ENCODE measurements around the gene MCEMP1.

Gene MCEMP1

GRCh38 chr19:7636691-7637373 lies 40.1 kb upstream of the MCEMP1 start, which contains the start of gene STXBP2:
Gene STXBP2, plus strand, starts transcription at chr19:7637110. Its CDS starts 40 bp downstream, at chr19:7637150.
- Histone ChIP-seq H3K4me3 (ENCODE audit: low read depth in 1 of 2, low read length in 2 of 2) (no peak within 1 kb of the TSS), H3K4me2 (ENCODE audit: insufficient read depth, low read length) (no peak within 1 kb of the TSS), H3K4me1 (ENCODE audit: insufficient read depth, low read length) (peaks cover under 1% of the 10 kb centered on the region; the same call in 1 of the 2 replicates), H2AFZ (ENCODE audit: low read depth, low read length) (no peak within 1 kb of the TSS), H3K79me2 (ENCODE audit: insufficient read depth, low read length) (peaks cover 4% of the 10 kb centered on the region; the same call in 1 of the 2 replicates), H3K9ac (ENCODE audit: low read depth, low read length) (no peak within 1 kb of the TSS), H3K27ac (ENCODE audit: low read length) (no peak within 1 kb of the TSS), H3K27me3 (ENCODE audit: insufficient read depth, low read length, poor library complexity) (no peaks in the 10 kb centered on the region), H3K36me3 (ENCODE audit: insufficient read depth, low read length) (peaks cover 10% of the 10 kb centered on the region; the same call in 1 of the 2 replicates), H4K20me1 (ENCODE audit: insufficient read depth, low read length) (peaks cover 11% of the 10 kb centered on the region; the same call in 1 of the 2 replicates), H3K9me3 (ENCODE audit: insufficient read depth, low read length, severe bottlenecking) (peaks cover 5% of the 10 kb centered on the region)
- no peak for TF ChIP-seq CTCF (IDR thresholded peaks at IDR 0.05; ENCODE audit: borderline replicate concordance, extremely low read depth, low read length, poor library complexity, severe bottlenecking)
- no peak for TF ChIP-seq EZH2 (IDR thresholded peaks at IDR 0.05; ENCODE audit: borderline replicate concordance, low read depth, low read length, severe bottlenecking)
- ATAC-seq (ENCODE audit: insufficient read depth, low read depth) = no peak
- no peak for DNase-seq

GRCh38 chr19:7637374-7638256 lies 39.3 kb upstream of the MCEMP1 start:
- Histone ChIP-seq H2AFZ (ENCODE audit: low read depth, low read length) (no peak overlapping the region), H3K4me3 (ENCODE audit: low read depth in 1 of 2, low read length in 2 of 2) (no peak overlapping the region), H3K27ac (ENCODE audit: low read length) (no peak overlapping the region), H4K20me1 (ENCODE audit: insufficient read depth, low read length) (peaks cover 6% of the 10 kb centered on the region; the same call in 1 of the 2 replicates), H3K9me3 (ENCODE audit: insufficient read depth, low read length, severe bottlenecking) (peaks cover 5% of the 10 kb centered on the region), H3K9ac (ENCODE audit: low read depth, low read length) (no peak overlapping the region), H3K79me2 (ENCODE audit: insufficient read depth, low read length) (no peaks in the 10 kb centered on the region), H3K27me3 (ENCODE audit: insufficient read depth, low read length, poor library complexity) (no peaks in the 10 kb centered on the region), H3K4me2 (ENCODE audit: insufficient read depth, low read length) (no peak overlapping the region), H3K36me3 (ENCODE audit: insufficient read depth, low read length) (peaks cover 2% of the 10 kb centered on the region; the same call in 1 of the 2 replicates), H3K4me1 (ENCODE audit: insufficient read depth, low read length) (no peaks in the 10 kb centered on the region)
- DNase-seq (no peak), ATAC-seq (ENCODE audit: insufficient read depth, low read depth) (no peak)
- TF ChIP-seq CTCF (IDR thresholded peaks at IDR 0.05; ENCODE audit: borderline replicate concordance, extremely low read depth, low read length, poor library complexity, severe bottlenecking) (no peak), EZH2 (IDR thresholded peaks at IDR 0.05; ENCODE audit: borderline replicate concordance, low read depth, low read length, severe bottlenecking) (no peak)

GRCh38 chr19:7638802-7639465 lies 38.0 kb upstream of the MCEMP1 start:
- no peak overlapping the region for H2AFZ ChIP-seq (ENCODE audit: low read depth, low read length)
- no peak for TF ChIP-seq CTCF (IDR thresholded peaks at IDR 0.05; ENCODE audit: borderline replicate concordance, extremely low read depth, low read length, poor library complexity, severe bottlenecking)
- no peak for TF ChIP-seq EZH2 (IDR thresholded peaks at IDR 0.05; ENCODE audit: borderline replicate concordance, low read depth, low read length, severe bottlenecking)
- H3K4me1 ChIP-seq (ENCODE audit: insufficient read depth, low read length) = no peaks in the 10 kb centered on the region
- H3K27me3 ChIP-seq (ENCODE audit: insufficient read depth, low read length, poor library complexity) = no peaks in the 10 kb centered on the region
- DNase-seq (no peak), ATAC-seq (ENCODE audit: insufficient read depth, low read depth) (no peak)
- no peak overlapping the region for H3K27ac ChIP-seq (ENCODE audit: low read length)
- no peak overlapping the region for H3K9ac ChIP-seq (ENCODE audit: low read depth, low read length)
- peaks cover 5% of the 10 kb centered on the region for H3K9me3 ChIP-seq (ENCODE audit: insufficient read depth, low read length, severe bottlenecking)
- peaks cover 3% of the 10 kb centered on the region; the same call in 1 of the 2 replicates for H4K20me1 ChIP-seq (ENCODE audit: insufficient read depth, low read length)
- H3K4me3 ChIP-seq (ENCODE audit: low read depth in 1 of 2, low read length in 2 of 2) = no peak overlapping the region
- no peaks in the 10 kb centered on the region for H3K79me2 ChIP-seq (ENCODE audit: insufficient read depth, low read length)
- H3K36me3 ChIP-seq (ENCODE audit: insufficient read depth, low read length) = no peaks in the 10 kb centered on the region
- H3K4me2 ChIP-seq (ENCODE audit: insufficient read depth, low read length) = no peak overlapping the region

All from DND-41 (cell line).